Retinal pigment epithelial cell (primary cell): ENCODE measurements around the gene RNF144B.
A peak's percentile ranks its signal among the peaks of the same experiment; 100 is the strongest.

Experiments
- DNase-seq: peaks from one replicate; pipeline ENCODE4 v3.0.0-alpha.2; 2010; ENCODE audit warnings: low read depth
- H3K4me3 ChIP-seq: 2 replicates; pipeline ENCODE4 v1.5.1; 2011; ENCODE audit warnings: mild to moderate bottlenecking, low read length, control low read depth, moderate library complexity
- TF ChIP-seq, protein P1 (sequence below): conservative IDR thresholded peaks from 2 replicates; pipeline ENCODE4 v1.5.1; 2011; ENCODE audit warnings: low read depth, low read length, control low read depth, inconsistent platforms

Gene RNF144B

DNA sequence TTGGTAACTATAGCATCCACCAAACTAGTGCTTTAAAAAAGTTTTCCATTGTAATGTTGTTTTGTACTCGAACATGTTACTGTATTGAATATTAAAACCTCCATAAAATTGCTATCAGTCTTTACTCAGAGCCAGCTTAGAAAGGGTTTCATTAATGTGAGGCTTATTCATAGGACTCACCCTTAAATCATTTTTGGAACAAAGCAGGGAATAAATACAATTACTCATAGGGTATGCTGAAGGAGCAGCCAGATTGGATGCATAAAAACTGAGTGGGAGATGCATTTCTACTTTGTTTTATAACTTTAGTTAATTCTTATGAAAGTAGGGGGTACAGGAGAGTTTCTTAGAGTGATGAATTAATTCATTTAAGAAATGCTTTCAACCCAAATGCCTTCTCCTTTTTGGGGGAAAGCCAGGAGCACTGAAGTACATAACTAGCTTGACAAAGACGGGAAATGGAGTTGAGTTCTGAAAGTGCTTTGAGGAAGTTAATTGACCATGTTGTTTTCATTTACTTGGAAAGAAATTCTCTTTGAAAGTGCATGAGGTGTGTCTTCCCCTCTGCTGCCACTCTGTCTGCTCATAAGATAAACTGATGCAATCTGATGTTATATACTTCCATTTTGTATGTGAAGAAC, 90.3 kb downstream of the RNF144B start:
- TF ChIP-seq, protein P1, sequence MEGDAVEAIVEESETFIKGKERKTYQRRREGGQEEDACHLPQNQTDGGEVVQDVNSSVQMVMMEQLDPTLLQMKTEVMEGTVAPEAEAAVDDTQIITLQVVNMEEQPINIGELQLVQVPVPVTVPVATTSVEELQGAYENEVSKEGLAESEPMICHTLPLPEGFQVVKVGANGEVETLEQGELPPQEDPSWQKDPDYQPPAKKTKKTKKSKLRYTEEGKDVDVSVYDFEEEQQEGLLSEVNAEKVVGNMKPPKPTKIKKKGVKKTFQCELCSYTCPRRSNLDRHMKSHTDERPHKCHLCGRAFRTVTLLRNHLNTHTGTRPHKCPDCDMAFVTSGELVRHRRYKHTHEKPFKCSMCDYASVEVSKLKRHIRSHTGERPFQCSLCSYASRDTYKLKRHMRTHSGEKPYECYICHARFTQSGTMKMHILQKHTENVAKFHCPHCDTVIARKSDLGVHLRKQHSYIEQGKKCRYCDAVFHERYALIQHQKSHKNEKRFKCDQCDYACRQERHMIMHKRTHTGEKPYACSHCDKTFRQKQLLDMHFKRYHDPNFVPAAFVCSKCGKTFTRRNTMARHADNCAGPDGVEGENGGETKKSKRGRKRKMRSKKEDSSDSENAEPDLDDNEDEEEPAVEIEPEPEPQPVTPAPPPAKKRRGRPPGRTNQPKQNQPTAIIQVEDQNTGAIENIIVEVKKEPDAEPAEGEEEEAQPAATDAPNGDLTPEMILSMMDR: no peak
- no peak overlapping the region for H3K4me3 ChIP-seq
- DNase-seq: no peak

DNA sequence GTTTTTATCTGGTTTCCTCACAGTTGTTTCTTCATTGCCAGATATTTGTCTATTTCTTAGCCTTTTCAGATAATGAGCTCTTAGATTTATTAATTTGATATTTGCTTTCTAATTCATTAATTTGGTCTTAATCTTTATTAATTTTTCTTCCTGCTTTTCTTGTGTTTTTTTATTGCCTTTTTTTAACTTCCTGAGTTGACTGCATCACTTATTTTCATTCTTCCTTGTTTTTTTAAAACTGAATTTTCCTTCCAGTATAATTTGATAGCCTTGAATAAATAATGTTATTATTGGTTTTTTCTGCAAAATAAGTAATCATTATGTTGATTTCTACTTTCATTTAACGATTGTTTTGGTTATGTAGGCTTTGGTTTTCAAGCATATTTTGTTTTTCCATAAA, 91.5 kb downstream of the RNF144B start:
- TF ChIP-seq, protein P1: no peak
- no peak for DNase-seq
- H3K4me3 ChIP-seq: no peak overlapping the region

GRCh38 chr6:18481870-18482269, 94.7 kb downstream of the RNF144B start:
- no peak overlapping the region for H3K4me3 ChIP-seq
- TF ChIP-seq, protein P1: no peak
- no peak for DNase-seq

- TF ChIP-seq, protein P1: no peak
- H3K4me3 ChIP-seq: no peak overlapping the region
- DNase-seq: no peak
These were observed 98.7 kb downstream of the RNF144B start for GRCh38 chr6:18485660-18486435.

DNA sequence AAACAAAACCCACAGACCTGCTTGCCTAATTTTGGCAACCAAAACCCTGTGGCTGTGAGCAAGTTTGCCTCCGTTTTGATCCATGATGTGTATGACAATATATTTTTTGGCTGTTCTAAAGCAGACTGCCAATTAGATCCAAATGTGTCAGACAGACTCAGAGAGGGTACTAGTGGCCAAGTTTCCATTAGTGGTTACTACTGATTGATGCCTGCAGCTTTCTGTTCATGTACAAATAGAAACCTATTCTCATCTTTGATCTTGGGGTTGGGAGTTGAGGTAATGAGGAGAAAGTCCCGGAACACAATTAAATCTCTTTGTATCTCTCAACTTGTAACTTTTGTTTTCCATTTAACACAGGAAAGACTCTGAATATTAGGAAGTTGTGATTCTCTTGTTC, 100.9 kb downstream of the RNF144B start:
- TF ChIP-seq, protein P1: no peak
- no peak for DNase-seq
- no peak overlapping the region for H3K4me3 ChIP-seq

- TF ChIP-seq, protein P1: no peak
- H3K4me3 ChIP-seq: no peak overlapping the region
- DNase-seq: peak; percentile 94
These were observed 101.5 kb downstream of the RNF144B start for GRCh38 chr6:18488526-18489270.
